ENCODE data around the gene NT5M.

DNA sequence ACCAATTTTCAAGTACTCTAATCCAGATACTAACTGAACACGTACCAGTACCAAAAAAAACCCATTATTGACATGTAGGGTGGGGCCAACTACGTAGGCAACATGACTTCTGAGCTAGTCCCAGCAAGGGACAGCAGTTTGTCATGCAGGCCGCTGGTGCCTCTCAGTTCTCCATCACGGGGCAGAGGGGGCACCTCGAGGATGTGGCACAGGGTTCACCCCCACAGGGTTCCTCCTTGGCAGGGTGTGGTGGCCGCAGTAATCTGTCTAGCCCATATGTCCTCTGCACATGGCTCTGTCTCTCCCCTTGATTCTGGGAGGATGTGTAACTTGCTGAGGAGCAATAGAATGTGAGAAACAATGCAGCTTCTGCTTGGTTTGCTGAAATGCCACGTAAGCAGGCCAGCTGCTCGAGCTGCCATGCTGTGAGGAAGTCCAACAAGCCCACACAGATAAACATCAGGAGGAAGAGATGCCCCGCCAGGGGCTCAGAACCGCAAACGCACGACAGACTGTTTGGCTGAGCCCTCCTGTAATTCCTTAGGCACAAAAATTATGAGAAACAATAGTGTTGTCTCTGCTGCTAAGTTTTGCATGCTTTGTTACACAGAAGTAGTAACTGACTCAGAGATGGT, 62.4 kb downstream of the NT5M start:
- TF ChIP-seq, protein P1, sequence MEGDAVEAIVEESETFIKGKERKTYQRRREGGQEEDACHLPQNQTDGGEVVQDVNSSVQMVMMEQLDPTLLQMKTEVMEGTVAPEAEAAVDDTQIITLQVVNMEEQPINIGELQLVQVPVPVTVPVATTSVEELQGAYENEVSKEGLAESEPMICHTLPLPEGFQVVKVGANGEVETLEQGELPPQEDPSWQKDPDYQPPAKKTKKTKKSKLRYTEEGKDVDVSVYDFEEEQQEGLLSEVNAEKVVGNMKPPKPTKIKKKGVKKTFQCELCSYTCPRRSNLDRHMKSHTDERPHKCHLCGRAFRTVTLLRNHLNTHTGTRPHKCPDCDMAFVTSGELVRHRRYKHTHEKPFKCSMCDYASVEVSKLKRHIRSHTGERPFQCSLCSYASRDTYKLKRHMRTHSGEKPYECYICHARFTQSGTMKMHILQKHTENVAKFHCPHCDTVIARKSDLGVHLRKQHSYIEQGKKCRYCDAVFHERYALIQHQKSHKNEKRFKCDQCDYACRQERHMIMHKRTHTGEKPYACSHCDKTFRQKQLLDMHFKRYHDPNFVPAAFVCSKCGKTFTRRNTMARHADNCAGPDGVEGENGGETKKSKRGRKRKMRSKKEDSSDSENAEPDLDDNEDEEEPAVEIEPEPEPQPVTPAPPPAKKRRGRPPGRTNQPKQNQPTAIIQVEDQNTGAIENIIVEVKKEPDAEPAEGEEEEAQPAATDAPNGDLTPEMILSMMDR (IDR thresholded peaks at IDR 0.05 in 8 of 11, conservative IDR thresholded peaks at IDR 0.05 in 3 of 11) = no peak
- TF ChIP-seq POLR2AphosphoS5 (IDR thresholded peaks at IDR 0.05) (no peak), POLR2A (IDR thresholded peaks at IDR 0.05) (no peak)

Data from spleen (tissue), 7 donors.